ENCODE results near the gene FBXW5. TPM values are rescaled to one million over a fixed set of nuclear protein-coding genes. Genes with fewer than 3 reads are reported as not detected.

Gene FBXW5
- total and polyA plus RNA-seq, 9 of the 15 experiments (the other 6 are each of a cell fraction or from before 2014, with no cell fraction given) = 0.21 to 128 (median 37.0) TPM

DNA sequence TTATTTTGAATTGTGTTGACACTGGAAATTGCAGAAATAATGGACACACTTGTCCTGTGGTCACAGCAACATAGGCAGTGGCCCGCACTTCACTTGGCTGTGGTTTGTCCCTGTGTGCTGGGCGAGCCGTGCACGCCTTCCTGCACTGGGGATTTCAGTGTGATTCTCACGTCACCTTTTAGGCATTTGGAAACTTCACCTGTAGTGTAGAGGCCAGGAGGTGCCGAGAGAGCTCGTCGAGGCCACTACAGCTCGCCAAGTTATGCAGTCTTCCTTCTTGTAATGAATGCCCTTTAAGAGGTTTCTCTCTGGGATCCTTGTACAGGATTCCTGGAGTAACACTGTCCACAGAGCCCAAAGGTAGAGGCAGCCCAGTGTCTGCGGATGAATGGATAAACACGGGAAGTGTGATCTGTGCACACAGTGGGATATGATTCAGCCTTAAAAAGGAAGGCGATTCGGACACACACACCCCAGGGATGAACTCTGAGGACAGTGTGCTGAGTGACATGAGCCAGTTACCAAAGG lies 43.5 kb downstream of the FBXW5 start:
- Histone ChIP-seq H3K27ac (ENCODE audit: extremely low read depth, low read depth, low read length) (no peak overlapping the region; the same call in 2 of the 3 replicates), H3K36me3 (ENCODE audit: control insufficient read depth, insufficient read depth, low read length) (peaks cover 75% of the 10 kb centered on the region), H3K9ac (ENCODE audit: insufficient read depth in 1 of 2, low read depth in 2 of 2, low read length in 2 of 2) (no peak overlapping the region), H3K9me3 (replicated peaks; ENCODE audit: control insufficient read depth, insufficient read depth, low read depth, low read length) (no peaks in the 10 kb centered on the region), H3K79me2 (ENCODE audit: control insufficient read depth, insufficient read depth, low read length) (peaks cover 10% of the 10 kb centered on the region), H3K9me1 (ENCODE audit: control insufficient read depth, insufficient read depth, low read length) (no peaks in the 10 kb centered on the region), H3K4me1 (replicated peaks in 1 of 2; ENCODE audit: control insufficient read depth in 2 of 2, insufficient read depth in 2 of 2, low read length in 2 of 2) (peaks cover 0 to 8% of the 10 kb centered on the region in 2 experiments; a peak in 1 of 5 replicates), H2AFZ (ENCODE audit: low read depth, low read length) (no peak overlapping the region), H3K4me2 (ENCODE audit: insufficient read depth, low read length) (no peak overlapping the region), H3K4me3 (no peak overlapping the region), H3K27me3 (ENCODE audit: control insufficient read depth in 2 of 2, insufficient read depth in 2 of 2, low read length in 2 of 2) (no peaks in the 10 kb centered on the region), H4K20me1 (replicated peaks; ENCODE audit: control insufficient read depth, insufficient read depth, low read length) (peaks cover 3% of the 10 kb centered on the region)
- intact Hi-C loops (cut with micrococcal nuclease) = no loop called here
- DNase-seq (ENCODE audit: extremely low read depth in 1 of 4, low spot score in 3 of 4) (no peak), ATAC-seq (no peak), FAIRE-seq (no peak)
- ChIA-PET POLR2A (interaction anchor here (1.0 kb wide), 1 partner anchor 23 kb away, joined by 6 read pairs; no protein-coding TSS in a partner anchor), CTCF (ENCODE audit: low intra/inter-chr PET ratio) (no interaction called here)
- 92% methylated on average over 13 of the region's 13 CpGs for WGBS (ENCODE audit: insufficient coverage, low coverage, missing lambda C conversion rate)
- TSS peak; percentile 31 for BruUV-seq (replicated peaks)
- in situ Hi-C loops (cut with MboI) = no loop called here
- TF ChIP-seq SAFB (IDR thresholded peaks at IDR 0.05; ENCODE audit: borderline replicate concordance, low read depth, low read length) (no peak), HNRNPK (IDR thresholded peaks at IDR 0.05; ENCODE audit: low read depth, low read length, poor library complexity, severe bottlenecking) (no peak), HOXB6 (CRISPR knock-in tag; IDR thresholded peaks at IDR 0.05; ENCODE audit: borderline replicate concordance) (no peak), FOXK2 (conservative IDR thresholded peaks at IDR 0.05 in 1 of 2, IDR thresholded peaks at IDR 0.05 in 1 of 2; ENCODE audit: low read depth in 2 of 2) (no peak), DIDO1 (tag; IDR thresholded peaks at IDR 0.05; ENCODE audit: low read depth) (no peak), TCFL5 (CRISPR knock-in tag; conservative IDR thresholded peaks at IDR 0.05) (no peak), STAG1 (CRISPR knock-in tag; IDR thresholded peaks at IDR 0.05; ENCODE audit: borderline replicate concordance) (no peak), HIVEP1 (CRISPR knock-in tag; IDR thresholded peaks at IDR 0.05) (no peak), ZFX (CRISPR knock-in tag; IDR thresholded peaks at IDR 0.05) (no peak), HDAC6 (IDR thresholded peaks at IDR 0.05; ENCODE audit: low read depth, low read length) (no peak)
- TF ChIP-seq, protein P1, sequence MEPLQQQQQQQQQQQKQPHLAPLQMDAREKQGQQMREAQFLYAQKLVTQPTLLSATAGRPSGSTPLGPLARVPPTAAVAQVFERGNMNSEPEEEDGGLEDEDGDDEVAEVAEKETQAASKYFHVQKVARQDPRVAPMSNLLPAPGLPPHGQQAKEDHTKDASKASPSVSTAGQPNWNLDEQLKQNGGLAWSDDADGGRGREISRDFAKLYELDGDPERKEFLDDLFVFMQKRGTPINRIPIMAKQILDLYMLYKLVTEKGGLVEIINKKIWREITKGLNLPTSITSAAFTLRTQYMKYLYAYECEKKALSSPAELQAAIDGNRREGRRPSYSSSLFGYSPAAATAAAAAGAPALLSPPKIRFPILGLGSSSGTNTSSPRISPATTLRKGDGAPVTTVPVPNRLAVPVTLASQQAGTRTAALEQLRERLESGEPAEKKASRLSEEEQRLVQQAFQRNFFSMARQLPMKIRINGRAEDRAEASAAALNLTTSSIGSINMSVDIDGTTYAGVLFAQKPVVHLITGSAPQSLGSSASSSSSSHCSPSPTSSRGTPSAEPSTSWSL (CRISPR knock-in tag; IDR thresholded peaks at IDR 0.05; ENCODE audit: borderline replicate concordance) = no peak
- TF ChIP-seq, protein P2, sequence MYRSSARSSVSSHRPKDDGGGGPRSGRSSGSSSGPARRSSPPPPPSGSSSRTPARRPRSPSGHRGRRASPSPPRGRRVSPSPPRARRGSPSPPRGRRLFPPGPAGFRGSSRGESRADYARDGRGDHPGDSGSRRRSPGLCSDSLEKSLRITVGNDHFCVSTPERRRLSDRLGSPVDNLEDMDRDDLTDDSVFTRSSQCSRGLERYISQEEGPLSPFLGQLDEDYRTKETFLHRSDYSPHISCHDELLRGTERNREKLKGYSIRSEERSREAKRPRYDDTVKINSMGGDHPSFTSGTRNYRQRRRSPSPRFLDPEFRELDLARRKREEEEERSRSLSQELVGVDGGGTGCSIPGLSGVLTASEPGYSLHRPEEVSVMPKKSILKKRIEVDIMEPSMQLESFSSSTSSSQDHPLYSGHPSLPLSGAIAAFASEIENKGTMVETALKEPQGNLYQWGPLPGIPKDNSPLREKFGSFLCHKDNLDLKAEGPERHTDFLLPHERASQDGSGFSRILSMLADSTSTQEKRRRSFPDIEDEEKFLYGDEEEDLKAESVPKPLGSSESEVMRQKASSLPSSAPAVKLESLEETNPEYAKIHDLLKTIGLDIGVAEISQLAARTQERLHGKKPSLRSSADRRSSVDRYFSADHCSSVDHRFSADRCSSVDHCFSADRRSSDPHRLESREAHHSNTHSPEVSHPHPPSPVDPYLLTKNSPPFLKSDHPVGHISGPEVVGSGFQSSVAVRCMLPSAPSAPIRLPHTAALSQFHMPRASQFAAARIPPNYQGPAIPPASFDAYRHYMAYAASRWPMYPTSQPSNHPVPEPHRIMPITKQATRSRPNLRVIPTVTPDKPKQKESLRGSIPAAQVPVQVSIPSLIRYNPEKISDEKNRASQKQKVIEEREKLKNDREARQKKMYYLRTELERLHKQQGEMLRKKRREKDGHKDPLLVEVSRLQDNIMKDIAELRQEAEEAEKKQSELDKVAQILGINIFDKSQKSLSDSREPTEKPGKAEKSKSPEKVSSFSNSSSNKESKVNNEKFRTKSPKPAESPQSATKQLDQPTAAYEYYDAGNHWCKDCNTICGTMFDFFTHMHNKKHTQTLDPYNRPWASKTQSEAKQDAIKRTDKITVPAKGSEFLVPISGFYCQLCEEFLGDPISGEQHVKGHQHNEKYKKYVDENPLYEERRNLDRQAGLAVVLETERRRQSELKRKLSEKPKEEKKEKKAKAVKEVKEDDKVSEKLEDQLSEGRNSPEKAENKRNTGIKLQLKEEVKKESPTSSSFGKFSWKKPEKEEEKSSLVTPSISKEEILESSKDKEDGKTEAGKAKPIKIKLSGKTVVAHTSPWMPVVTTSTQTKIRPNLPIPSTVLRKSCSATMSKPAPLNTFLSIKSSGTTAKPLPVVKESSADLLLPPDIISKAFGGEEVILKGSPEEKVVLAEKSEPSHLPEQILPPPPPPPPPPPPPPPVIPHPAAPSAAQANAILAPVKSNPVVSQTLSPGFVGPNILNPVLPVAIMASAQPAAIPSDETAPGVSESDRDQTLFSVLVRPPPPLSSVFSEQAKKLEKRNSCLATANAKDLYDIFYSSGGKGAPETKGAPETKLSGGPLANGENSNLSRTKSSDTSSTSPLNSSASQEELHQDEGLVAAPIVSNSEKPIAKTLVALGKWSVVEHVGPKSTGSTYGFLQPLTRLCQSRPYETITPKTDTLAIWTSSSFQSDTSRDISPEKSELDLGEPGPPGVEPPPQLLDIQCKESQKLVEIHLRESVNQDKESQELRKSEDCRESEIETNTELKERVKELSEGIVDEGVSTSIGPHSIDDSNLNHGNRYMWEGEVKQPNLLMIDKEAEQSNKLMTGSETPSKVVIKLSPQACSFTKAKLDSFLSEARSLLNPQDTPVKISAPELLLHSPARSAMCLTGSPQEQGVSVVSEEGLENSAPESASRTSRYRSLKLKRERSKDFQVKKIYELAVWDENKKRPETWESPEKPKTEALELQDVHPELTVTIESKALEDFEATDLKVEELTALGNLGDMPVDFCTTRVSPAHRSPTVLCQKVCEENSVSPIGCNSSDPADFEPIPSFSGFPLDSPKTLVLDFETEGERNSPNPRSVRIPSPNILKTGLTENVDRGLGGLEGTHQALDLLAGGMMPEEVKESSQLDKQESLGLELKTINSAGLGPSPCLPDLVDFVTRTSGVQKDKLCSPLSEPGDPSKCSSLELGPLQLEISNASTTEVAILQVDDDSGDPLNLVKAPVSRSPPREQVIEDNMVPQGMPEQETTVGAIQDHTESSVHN (IDR thresholded peaks at IDR 0.05; ENCODE audit: borderline replicate concordance in 1 of 2, low read depth in 1 of 2) = no peak

Measured in K562 (cell line).